Stomach (tissue), 4 donors: ENCODE measurements around the gene BRD2.
A peak's percentile ranks its signal among the peaks of the same experiment; 100 is the strongest.

Source experiments
- CTCF ChIP-seq, 7 experiments: fragments of 450-650 bp in 4 of 7; fragments of 200-600 bp in 3 of 7; sonication (generic) in 3 of 7; IDR thresholded peaks; one replicate each; pipeline ENCODE4 v1.5.1; 2016 to 2019; ENCODE audit warnings: antibody characterized with exemption in 7 of 7, control low read depth in 2 of 7, mild to moderate bottlenecking in 1 of 7
- POLR2AphosphoS5 ChIP-seq, 3 donors: sonication (generic); formaldehyde crosslinking; IDR thresholded peaks; one replicate each; pipeline ENCODE4 v1.6.1; 2016; ENCODE audit warnings: antibody characterized with exemption in 3 of 3

GRCh38 chr6:33029328-33030184 lies 61.2 kb downstream of the BRD2 start:
- TF ChIP-seq CTCF (IDR thresholded peaks at IDR 0.05), result no peak
- TF ChIP-seq POLR2AphosphoS5 (IDR thresholded peaks at IDR 0.05), result peak in 2 of 3 donors; percentile 44 to 89
